DOHH2 (cell line): ENCODE data around the gene GLMP.

ENCODE experiments used
- H3F3A ChIP-seq: fragments of 200-600 bp; sonication (generic), shearing (Covaris generic); 2 replicates; pipeline ENCODE4 v1.6.0; 2016; ENCODE audit warnings: antibody characterized with exemption, mild to moderate bottlenecking; ENCODE audit not compliant: control insufficient read depth, insufficient read depth
- H3K27ac ChIP-seq: fragments of 200-600 bp; sonication (generic); 2 replicates; pipeline ENCODE4 v1.5.1; 2014; ENCODE audit warnings: low read depth, mild to moderate bottlenecking, low read length, moderate library complexity
- H3K27me3 ChIP-seq: fragments of 200-600 bp; sonication (generic); 2 replicates; pipeline ENCODE4 v1.6.1; 2014; ENCODE audit warnings: mild to moderate bottlenecking, low read length, mixed read lengths; ENCODE audit not compliant: control insufficient read depth
- H3K36me3 ChIP-seq: fragments of 200-600 bp; sonication (generic); 2 replicates; pipeline ENCODE4 v1.6.1; 2014; ENCODE audit warnings: mild to moderate bottlenecking, low read length, moderate library complexity, mixed read lengths; ENCODE audit not compliant: control insufficient read depth
- H3K4me1 ChIP-seq: fragments of 200-600 bp; sonication (generic); 2 replicates; pipeline ENCODE4 v1.6.1; 2014; ENCODE audit warnings: mild to moderate bottlenecking, low read length, mixed read lengths; ENCODE audit not compliant: control insufficient read depth
- H3K4me2 ChIP-seq: fragments of 200-600 bp; sonication (generic); 2 replicates; pipeline ENCODE4 v1.6.0; 2014; ENCODE audit warnings: mild to moderate bottlenecking, low read length, moderate library complexity
- H3K4me3 ChIP-seq: fragments of 200-600 bp; sonication (generic); 2 replicates; pipeline ENCODE4 v1.5.1; 2014; ENCODE audit warnings: mild to moderate bottlenecking, low read length, mixed read lengths
- H3K79me2 ChIP-seq: fragments of 200-600 bp; sonication (generic); 2 replicates; pipeline ENCODE4 v1.6.1; 2014; ENCODE audit warnings: mild to moderate bottlenecking, low read length, mixed read lengths; ENCODE audit not compliant: control insufficient read depth
- H3K9me2 ChIP-seq: fragments of 200-600 bp; sonication (generic); replicated peaks from 2 replicates; pipeline ENCODE4 v1.6.1; 2014; ENCODE audit warnings: mild to moderate bottlenecking, low read length, mixed read lengths; ENCODE audit not compliant: control insufficient read depth
- H3K9me3 ChIP-seq: fragments of 200-600 bp; sonication (generic); 2 replicates; pipeline ENCODE4 v1.6.1; 2014; ENCODE audit warnings: antibody characterized with exemption, low read length, mixed read lengths; ENCODE audit not compliant: control insufficient read depth, insufficient read depth
- H4K20me1 ChIP-seq: fragments of 200-600 bp; sonication (generic); 2 replicates; pipeline ENCODE4 v1.6.0; 2014; ENCODE audit warnings: low read depth, mild to moderate bottlenecking, antibody characterized with exemption, low read length, moderate library complexity; ENCODE audit not compliant: control insufficient read depth, insufficient read depth
- CTCF ChIP-seq: fragments of 200-600 bp; sonication (generic); IDR thresholded peaks from one replicate; pipeline ENCODE4 v1.5.1; 2014; ENCODE audit warnings: antibody characterized with exemption, mild to moderate bottlenecking, low read depth, low read length; ENCODE audit not compliant: poor library complexity, severe bottlenecking
- EZH2phosphoT487 ChIP-seq: fragments of 200-600 bp; sonication (generic); IDR thresholded peaks from 2 replicates; pipeline ENCODE4 v1.6.1; 2017; ENCODE audit warnings: borderline replicate concordance, mild to moderate bottlenecking, antibody characterized with exemption, low read length, moderate library complexity, mixed read lengths

GLMP gene

GRCh38 chr1:156262461-156263287 lies 32.8 kb downstream of the GLMP start:
- Histone ChIP-seq H3K27me3 (no peaks in the 10 kb centered on the region), H3K9me2 (no peaks in the 10 kb centered on the region), H3K4me3 (no peak overlapping the region), H3K79me2 (no peaks in the 10 kb centered on the region), H3K4me1 (no peaks in the 10 kb centered on the region), H3K9me3 (no peaks in the 10 kb centered on the region), H3K36me3 (peaks cover 90% of the 10 kb centered on the region), H3K4me2 (no peak overlapping the region), H4K20me1 (no peaks in the 10 kb centered on the region), H3K27ac (no peak overlapping the region), H3F3A (no peaks in the 10 kb centered on the region)
- TF ChIP-seq EZH2phosphoT487, result no peak
- TF ChIP-seq CTCF, result no peak

GRCh38 chr1:156260896-156261295 lies 34.6 kb downstream of the GLMP start:
- Histone ChIP-seq H3K4me3 (no peak overlapping the region), H3K4me2 (no peak overlapping the region), H3K9me3 (no peaks in the 10 kb centered on the region), H3K4me1 (no peaks in the 10 kb centered on the region), H3K9me2 (no peaks in the 10 kb centered on the region), H3F3A (no peaks in the 10 kb centered on the region), H3K79me2 (no peaks in the 10 kb centered on the region), H3K27ac (no peak overlapping the region), H3K36me3 (peaks cover 87% of the 10 kb centered on the region), H4K20me1 (no peaks in the 10 kb centered on the region), H3K27me3 (no peaks in the 10 kb centered on the region)
- TF ChIP-seq EZH2phosphoT487, result no peak
- TF ChIP-seq CTCF, result no peak

- H3K27ac ChIP-seq, result no peak overlapping the region
- no peak overlapping the region for H3K4me3 ChIP-seq
- no peaks in the 10 kb centered on the region for H3K9me2 ChIP-seq
- TF ChIP-seq CTCF (no peak), EZH2phosphoT487 (no peak)
- H3K4me2 ChIP-seq, result no peak overlapping the region
- H3F3A ChIP-seq, result no peaks in the 10 kb centered on the region
- H3K27me3 ChIP-seq, result no peaks in the 10 kb centered on the region
- H3K79me2 ChIP-seq, result no peaks in the 10 kb centered on the region
- peaks cover 80% of the 10 kb centered on the region for H3K36me3 ChIP-seq
- no peaks in the 10 kb centered on the region for H3K4me1 ChIP-seq
- H4K20me1 ChIP-seq, result no peaks in the 10 kb centered on the region
- no peaks in the 10 kb centered on the region for H3K9me3 ChIP-seq
These were observed 35.7 kb downstream of the GLMP start for GRCh38 chr1:156259805-156260204.
